RPMI7951 (cell line): ENCODE measurements around the gene SLC7A8. TPM values are rescaled to one million over a fixed set of nuclear protein-coding genes. Genes with fewer than 3 reads are reported as not detected.
A peak's percentile ranks its signal among the peaks of the same experiment; 100 is the strongest.

ENCODE experiments used
- DNase-seq: peaks from one replicate; pipeline ENCODE4 v3.0.0-alpha.2; 2012; ENCODE audit warnings: low read depth
- total RNA-seq: library from RNA; depleted of rRNA; stranded (reverse); fragments of >200 nt; shearing (Covaris generic); gene quantifications from 2 replicates; pipeline ENCODE4 v1.2.3, GENCODE V29; 2014; rRNA removed

The SLC7A8 gene
- total RNA-seq, 1 experiment from 2014 or later, result 2.8 TPM

GRCh38 chr14:23094666-23095195 is 88.7 kb downstream of the SLC7A8 start, which contains the start of gene ACIN1:
ACIN1 (minus strand) TSS chr14:23095136; CDS start chr14:23095112, 24 bp downstream.
- DNase-seq, result peak; percentile 78

GRCh38 chr14:23093991-23094665 is 89.3 kb downstream of the SLC7A8 start:
- no peak for DNase-seq

- no peak for DNase-seq
Observed at GRCh38 chr14:23093526-23093925, 89.9 kb downstream of the SLC7A8 start.

GRCh38 chr14:23093104-23093503 is 90.4 kb downstream of the SLC7A8 start:
- no peak for DNase-seq

- no peak for DNase-seq
Observed at GRCh38 chr14:23091294-23092225, 91.9 kb downstream of the SLC7A8 start.

GRCh38 chr14:23090254-23090636 is 93.2 kb downstream of the SLC7A8 start:
- no peak for DNase-seq

GRCh38 chr14:23089498-23090253 is 93.8 kb downstream of the SLC7A8 start:
- DNase-seq, result no peak

- DNase-seq, result no peak
Observed at GRCh38 chr14:23086565-23086964, 96.9 kb downstream of the SLC7A8 start.

- no peak for DNase-seq
Observed at GRCh38 chr14:23085458-23085857, 98.0 kb downstream of the SLC7A8 start.

GRCh38 chr14:23080474-23080873 is 103.0 kb downstream of the SLC7A8 start:
- no peak for DNase-seq

- no peak for DNase-seq
Observed at GRCh38 chr14:23079716-23080115, 103.7 kb downstream of the SLC7A8 start.

GRCh38 chr14:23078692-23079116 is 104.8 kb downstream of the SLC7A8 start:
- peak; percentile 92 for DNase-seq

- no peak for DNase-seq
Observed at GRCh38 chr14:23077962-23078361, 105.5 kb downstream of the SLC7A8 start.

GRCh38 chr14:23076785-23077408 is 106.6 kb downstream of the SLC7A8 start:
- DNase-seq, result peak; percentile 33

Other genes with a start within 250 kb of the SLC7A8 start
- 35.3 and 59.3 TPM in 2 replicates for gene HAUS4, start 226.6 kb downstream of the SLC7A8 start, total RNA-seq
- gene AJUBA, start 201.1 kb downstream of the SLC7A8 start, total RNA-seq, result 31.0 and 35.3 TPM in 2 replicates
- gene C14orf93, start 173.5 kb downstream of the SLC7A8 start, total RNA-seq, result 4.4 and 8.2 TPM in 2 replicates
- 309 and 373 TPM in 2 replicates for gene PSMB5, start 148.8 kb downstream of the SLC7A8 start, total RNA-seq
- 0.10 TPM in 1 of 2 replicates, not detected in the other for gene PSMB11, start 141.4 kb downstream of the SLC7A8 start, total RNA-seq
- gene CDH24, start 126.1 kb downstream of the SLC7A8 start, total RNA-seq, result 6.7 and 8.3 TPM in 2 replicates
- gene ACIN1, start 88.5 kb downstream of the SLC7A8 start, total RNA-seq, result 37.1 and 38.9 TPM in 2 replicates
- gene C14orf119, start 88.2 kb downstream of the SLC7A8 start, total RNA-seq, result 62.0 and 65.7 TPM in 2 replicates
- gene CIROP, start 78.7 kb downstream of the SLC7A8 start, total RNA-seq, result not detected in 2 replicates
- gene CEBPE, start 64.4 kb downstream of the SLC7A8 start, total RNA-seq, result not detected in 2 replicates
- not detected in 2 replicates for gene RNF212B, start 54.3 kb upstream of the SLC7A8 start, total RNA-seq
- gene HOMEZ, start 102.5 kb upstream of the SLC7A8 start, total RNA-seq, result 6.4 and 9.9 TPM in 2 replicates
- gene PPP1R3E, start 119.2 kb upstream of the SLC7A8 start, total RNA-seq, result 3.0 and 4.3 TPM in 2 replicates
- gene BCL2L2, start 123.2 kb upstream of the SLC7A8 start, total RNA-seq, result 7.1 and 9.5 TPM in 2 replicates
- 45.6 and 49.7 TPM in 2 replicates for gene PABPN1, start 137.8 kb upstream of the SLC7A8 start, total RNA-seq
- gene SLC22A17, start 169.2 kb upstream of the SLC7A8 start, total RNA-seq, result 7.4 and 10.4 TPM in 2 replicates
- gene EFS, start 181.5 kb upstream of the SLC7A8 start, total RNA-seq, result 2.8 TPM in 2 replicates
- not detected in 2 replicates for gene IL25, start 189.1 kb upstream of the SLC7A8 start, total RNA-seq
- 0.49 and 0.60 TPM in 2 replicates for gene CMTM5, start 193.4 kb upstream of the SLC7A8 start, total RNA-seq
- gene MYH6, start 224.6 kb upstream of the SLC7A8 start, total RNA-seq, result not detected in 2 replicates